H1 (cell line): ENCODE results near the gene DNAJC10. TPM values are rescaled to one million over a fixed set of nuclear protein-coding genes. Genes with fewer than 3 reads are reported as not detected.

ENCODE experiments used
- ASH2L ChIP-seq: fragments of 200-600, 300-600 bp; sonication (generic); IDR thresholded peaks from one replicate; pipeline ENCODE4 v1.7.1; 2017; ENCODE audit warnings: low read length
- CHD7 ChIP-seq: fragments of 300-600 bp; sonication (generic); IDR thresholded peaks from 2 replicates; pipeline ENCODE4 v1.7.1; 2012; ENCODE audit warnings: low read length, moderate library complexity, mild to moderate bottlenecking, inconsistent platforms; ENCODE audit not compliant: insufficient replicate concordance
- CTBP2 ChIP-seq: IDR thresholded peaks from 2 replicates; pipeline ENCODE4 v1.7.0; 2011; ENCODE audit warnings: borderline replicate concordance, mild to moderate bottlenecking, moderate library complexity, mixed read lengths, low read length; ENCODE audit not compliant: insufficient read depth, insufficient read length
- GTF2F1 ChIP-seq: IDR thresholded peaks from 2 replicates; pipeline ENCODE4 v1.6.1; 2012; ENCODE audit warnings: low read depth, low read length, improper control_type of control experiment, borderline replicate concordance
- RXRA ChIP-seq: IDR thresholded peaks from 2 replicates; pipeline ENCODE4 v1.6.1; 2011; ENCODE audit warnings: low read depth, mild to moderate bottlenecking, low read length, moderate library complexity; ENCODE audit not compliant: insufficient read depth
- polyA plus RNA-seq, 7 experiments: library from polyadenylated mRNA; depleted of rRNA in 3 of 7; stranded (reverse) in 5 of 7; unstranded in 2 of 7; fragments of >200 nt in 5 of 7; fragments of 200-250 nt in 2 of 7; gene quantifications; 1 replicate in 5 of 7; 2 replicates in 1 of 7; 4 replicates in 1 of 7; pipeline versions ENCODE4 v1.2.1 to v1.2.3, GENCODE V29; 2011 to 2013; ENCODE audit warnings: missing spikeins in 2 of 7, mixed read lengths in 2 of 7
- total RNA-seq: library from RNA; stranded (reverse); fragmentation: NEBNext Ultra II Directional; extraction: Animal tissue kit (Norgen Biotek cat#: 25700); gene quantifications from 2 replicates; pipeline ENCODE4 v1.2.1, GENCODE V29; 2021

DNAJC10 gene
- total and polyA plus RNA-seq, 2 of the 8 experiments (the other 6 are each of a cell fraction or from before 2014, with no cell fraction given), result 23.2 to 121 TPM

GRCh38 chr2:182730486-182730885 lies 14.4 kb downstream of the DNAJC10 start (continued):
- TF ChIP-seq CHD7, result no peak
- no peak for TF ChIP-seq CTBP2
- TF ChIP-seq GTF2F1, result no peak
- TF ChIP-seq ASH2L, result no peak
- TF ChIP-seq RXRA, result no peak
